ENCODE measurements around the gene EYS. TPM values are rescaled to one million over a fixed set of nuclear protein-coding genes. Genes with fewer than 3 reads are reported as not detected.
"Not testable (repeated sequence)": the region's sequence is repeated elsewhere in the genome, so short reads cannot be mapped to it uniquely, and the experiment has no call there.

The EYS gene
- polyA plus RNA-seq, 1 experiment = not detected

DNA sequence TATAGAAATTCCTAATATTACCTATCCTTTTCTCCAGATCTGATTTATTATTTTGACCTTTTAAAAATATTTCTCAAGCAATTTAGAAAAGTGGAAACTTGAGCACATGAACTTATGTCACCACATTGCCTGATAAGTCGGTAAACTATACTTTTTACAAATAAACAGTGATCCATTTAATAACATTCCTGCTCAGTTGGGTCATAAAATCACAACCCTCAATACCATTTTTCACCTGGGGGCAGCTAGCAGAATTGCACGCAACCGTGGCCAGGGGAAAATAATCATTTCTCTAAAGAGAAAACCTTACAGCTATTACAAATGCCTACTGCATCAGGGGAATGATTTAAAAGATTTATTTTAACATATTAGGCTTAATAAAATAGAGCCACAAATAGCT is 1456.9 kb downstream of the EYS start:
- no peak overlapping the region for H3K4me3 ChIP-seq (ENCODE audit: low read depth, low read length)
- no peaks in the 10 kb centered on the region for H3K36me3 ChIP-seq (ENCODE audit: control insufficient read depth, insufficient read depth, low read length)
- TF ChIP-seq CTCF (IDR thresholded peaks at IDR 0.05; ENCODE audit: insufficient read depth, low read depth, low read length) = no peak
- peak; percentile 6 for DNase-seq (ENCODE audit: low read depth)
- CTCF ChIA-PET = no interaction called here
- POLR2A ChIA-PET = no interaction called here
- H3K27me3 ChIP-seq (ENCODE audit: control insufficient read depth, insufficient read depth, low read length) = no peaks in the 10 kb centered on the region

GRCh38 chr6:64249115-64249514 is 1457.9 kb downstream of the EYS start:
- no peak for DNase-seq (ENCODE audit: low read depth)
- CTCF ChIA-PET = no interaction called here
- POLR2A ChIA-PET = no interaction called here
- Histone ChIP-seq H3K27me3 (ENCODE audit: control insufficient read depth, insufficient read depth, low read length) (no peaks in the 10 kb centered on the region), H3K4me3 (ENCODE audit: low read depth, low read length) (no peak overlapping the region), H3K36me3 (ENCODE audit: control insufficient read depth, insufficient read depth, low read length) (no peaks in the 10 kb centered on the region)
- TF ChIP-seq CTCF (IDR thresholded peaks at IDR 0.05; ENCODE audit: insufficient read depth, low read depth, low read length) = no peak

GRCh38 chr6:64243618-64244017 is 1463.4 kb downstream of the EYS start:
- TF ChIP-seq CTCF (IDR thresholded peaks at IDR 0.05; ENCODE audit: insufficient read depth, low read depth, low read length) = no peak
- H3K36me3 ChIP-seq (ENCODE audit: control insufficient read depth, insufficient read depth, low read length) = no peaks in the 10 kb centered on the region
- peak; percentile 4 for DNase-seq (ENCODE audit: low read depth)
- ChIA-PET POLR2A (no interaction called here), CTCF (no interaction called here)
- no peak overlapping the region for H3K4me3 ChIP-seq (ENCODE audit: low read depth, low read length)
- no peaks in the 10 kb centered on the region for H3K27me3 ChIP-seq (ENCODE audit: control insufficient read depth, insufficient read depth, low read length)

- DNase-seq (ENCODE audit: low read depth); POLR2A ChIA-PET; H3K27me3 ChIP-seq (ENCODE audit: control insufficient read depth, insufficient read depth, low read length); CTCF ChIA-PET; H3K36me3 ChIP-seq (ENCODE audit: control insufficient read depth, insufficient read depth, low read length); H3K4me3 ChIP-seq (ENCODE audit: low read depth, low read length): not testable (repeated sequence)
Measured at GRCh38 chr6:64238908-64239307, 1468.1 kb downstream of the EYS start.

GRCh38 chr6:64238071-64238470 is 1469.0 kb downstream of the EYS start:
- TF ChIP-seq CTCF (IDR thresholded peaks at IDR 0.05; ENCODE audit: insufficient read depth, low read depth, low read length) = no peak
- Histone ChIP-seq H3K36me3 (ENCODE audit: control insufficient read depth, insufficient read depth, low read length) (no peaks in the 10 kb centered on the region), H3K27me3 (ENCODE audit: control insufficient read depth, insufficient read depth, low read length) (no peaks in the 10 kb centered on the region), H3K4me3 (ENCODE audit: low read depth, low read length) (no peak overlapping the region)
- ChIA-PET CTCF (no interaction called here), POLR2A (no interaction called here)
- no peak for DNase-seq (ENCODE audit: low read depth)

- ChIA-PET POLR2A (no interaction called here), CTCF (no interaction called here)
- H3K4me3 ChIP-seq (ENCODE audit: low read depth, low read length) = no peak overlapping the region
- H3K36me3 ChIP-seq (ENCODE audit: control insufficient read depth, insufficient read depth, low read length) = no peaks in the 10 kb centered on the region
- no peak for TF ChIP-seq CTCF (IDR thresholded peaks at IDR 0.05; ENCODE audit: insufficient read depth, low read depth, low read length)
- no peaks in the 10 kb centered on the region for H3K27me3 ChIP-seq (ENCODE audit: control insufficient read depth, insufficient read depth, low read length)
- DNase-seq (ENCODE audit: low read depth) = no peak
Measured at GRCh38 chr6:64233746-64234145, 1473.3 kb downstream of the EYS start.
